Neural progenitor cell (in vitro differentiated cells): ENCODE measurements around the gene HYAL2. TPM values are rescaled to one million over a fixed set of nuclear protein-coding genes. Genes with fewer than 3 reads are reported as not detected.
A peak's percentile ranks its signal among the peaks of the same experiment; 100 is the strongest.

Experiments
- DNase-seq: peaks from one replicate; pipeline ENCODE4 v3.0.0-alpha.2; 2016; ENCODE audit warnings: low spot score
- H2AFZ ChIP-seq: fragments of 200-600 bp; sonication (generic); replicated peaks from 2 replicates; pipeline ENCODE4 v1.6.1; 2016; ENCODE audit warnings: antibody characterized with exemption
- H3F3A ChIP-seq: fragments of 200-600 bp; sonication (generic); 2 replicates; pipeline ENCODE4 v1.6.1; 2016; ENCODE audit warnings: antibody characterized with exemption, low read depth
- H3K27ac ChIP-seq: fragments of 200-600 bp; sonication (generic); 2 replicates; pipeline ENCODE4 v1.5.1; 2016; ENCODE audit warnings: mild to moderate bottlenecking
- H3K27me3 ChIP-seq: fragments of 200-600 bp; sonication (generic); 2 replicates; pipeline ENCODE4 v1.6.1; 2016; ENCODE audit warnings: mild to moderate bottlenecking, moderate library complexity
- H3K36me3 ChIP-seq: fragments of 200-600 bp; sonication (generic); 2 replicates; pipeline ENCODE4 v1.5.1; 2016
- H3K4me1 ChIP-seq: fragments of 200-600 bp; sonication (generic); 2 replicates; pipeline ENCODE4 v1.6.1; 2016; ENCODE audit warnings: mixed run types
- H3K4me2 ChIP-seq: fragments of 200-600 bp; sonication (generic); 2 replicates; pipeline ENCODE4 v1.6.1; 2016
- H3K4me3 ChIP-seq: fragments of 200-600 bp; sonication (generic); 2 replicates; pipeline ENCODE4 v1.5.1; 2016
- H3K79me2 ChIP-seq: fragments of 200-600 bp; sonication (generic); 2 replicates; pipeline ENCODE4 v1.6.1; 2016; ENCODE audit warnings: low read depth
- H3K9ac ChIP-seq: fragments of 200-600 bp; sonication (generic); 2 replicates; pipeline ENCODE4 v1.6.1; 2016
- H3K9me3 ChIP-seq: fragments of 200-600 bp; sonication (generic); 2 replicates; pipeline ENCODE4 v1.5.1; 2016; ENCODE audit warnings: low read depth
- H4K20me1 ChIP-seq: fragments of 200-600 bp; sonication (generic); 2 replicates; pipeline ENCODE4 v1.6.1; 2016; ENCODE audit warnings: low read depth
- H3K27ac Mint-ChIP-seq: 3 replicates; pipeline ENCODE4 v1.8.0; 2021; ENCODE audit warnings: mixed read lengths
- H3K27me3 Mint-ChIP-seq: 2 replicates; pipeline ENCODE4 v1.8.0; 2022; ENCODE audit warnings: low read depth, mild to moderate bottlenecking, inconsistent platforms, moderate library complexity, mixed read lengths; ENCODE audit not compliant: insufficient read depth
- H3K36me3 Mint-ChIP-seq: 3 replicates; pipeline ENCODE4 v1.8.0; 2021; ENCODE audit warnings: mixed read lengths
- H3K4me1 Mint-ChIP-seq: 3 replicates; pipeline ENCODE4 v1.8.0; 2021; ENCODE audit warnings: mixed read lengths
- H3K4me3 Mint-ChIP-seq: 3 replicates; pipeline ENCODE4 v1.8.0; 2021; ENCODE audit warnings: mild to moderate bottlenecking, moderate library complexity, mixed read lengths
- H3K9me3 Mint-ChIP-seq: 3 replicates; pipeline ENCODE4 v1.8.0; 2020; ENCODE audit warnings: mixed read lengths
- EZH2 ChIP-seq: fragments of 200-600 bp; sonication (generic); IDR thresholded peaks from 2 replicates; pipeline ENCODE4 v1.6.1; 2017; ENCODE audit warnings: antibody characterized with exemption, mild to moderate bottlenecking, moderate library complexity
- EZH2phosphoT487 ChIP-seq: fragments of 200-600 bp; sonication (generic); IDR thresholded peaks from 2 replicates; pipeline ENCODE4 v1.6.1; 2017; ENCODE audit warnings: antibody characterized with exemption
- total RNA-seq: library from RNA; depleted of rRNA; stranded (reverse); fragments of >200 nt; gene quantifications from 2 replicates; pipeline ENCODE4 v1.2.3, GENCODE V29; 2015; ENCODE audit warnings: low replicate concordance
- TF ChIP-seq, protein P1 (sequence below): fragments of 200-600 bp; sonication (generic); IDR thresholded peaks from 2 replicates; pipeline ENCODE4 v1.5.1; 2017; ENCODE audit warnings: antibody characterized with exemption, mild to moderate bottlenecking

Gene HYAL2
- total RNA-seq, 1 donor from 2014 or later: 38.9 TPM

DNA sequence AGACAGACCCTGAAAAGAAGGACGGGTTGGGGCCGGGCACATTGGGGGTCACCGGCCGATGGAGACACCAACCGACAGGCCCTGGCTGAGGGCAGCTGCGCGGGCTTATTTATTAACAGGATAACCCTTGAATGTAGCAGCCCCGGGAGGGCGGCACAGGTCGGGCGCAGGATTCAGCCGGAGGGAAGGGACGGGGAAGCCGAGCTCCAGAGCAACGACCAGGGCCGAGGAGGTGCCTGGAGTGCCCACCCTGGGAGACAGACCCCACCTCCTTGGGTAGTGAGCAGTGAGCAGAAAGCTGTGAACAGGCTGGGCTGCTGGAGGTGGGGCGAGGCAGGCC, 45.8 kb downstream of the HYAL2 start:
- Mint-ChIP-seq H3K27ac (no peak overlapping the region), H3K27me3 (peaks cover 17% of the 10 kb centered on the region), H3K36me3 (no peaks in the 10 kb centered on the region), H3K9me3 (no peaks in the 10 kb centered on the region), H3K4me1 (peaks cover 27% of the 10 kb centered on the region), H3K4me3 (no peak overlapping the region)
- no peaks in the 10 kb centered on the region for H3K79me2 ChIP-seq
- H3K9ac ChIP-seq: no peak overlapping the region
- H3K4me3 ChIP-seq: no peak overlapping the region
- no peak overlapping the region for H2AFZ ChIP-seq
- no peaks in the 10 kb centered on the region for H3K9me3 ChIP-seq
- peaks cover 7% of the 10 kb centered on the region for H3F3A ChIP-seq
- H3K36me3 ChIP-seq: no peaks in the 10 kb centered on the region
- no peak for DNase-seq
- TF ChIP-seq, protein P1, sequence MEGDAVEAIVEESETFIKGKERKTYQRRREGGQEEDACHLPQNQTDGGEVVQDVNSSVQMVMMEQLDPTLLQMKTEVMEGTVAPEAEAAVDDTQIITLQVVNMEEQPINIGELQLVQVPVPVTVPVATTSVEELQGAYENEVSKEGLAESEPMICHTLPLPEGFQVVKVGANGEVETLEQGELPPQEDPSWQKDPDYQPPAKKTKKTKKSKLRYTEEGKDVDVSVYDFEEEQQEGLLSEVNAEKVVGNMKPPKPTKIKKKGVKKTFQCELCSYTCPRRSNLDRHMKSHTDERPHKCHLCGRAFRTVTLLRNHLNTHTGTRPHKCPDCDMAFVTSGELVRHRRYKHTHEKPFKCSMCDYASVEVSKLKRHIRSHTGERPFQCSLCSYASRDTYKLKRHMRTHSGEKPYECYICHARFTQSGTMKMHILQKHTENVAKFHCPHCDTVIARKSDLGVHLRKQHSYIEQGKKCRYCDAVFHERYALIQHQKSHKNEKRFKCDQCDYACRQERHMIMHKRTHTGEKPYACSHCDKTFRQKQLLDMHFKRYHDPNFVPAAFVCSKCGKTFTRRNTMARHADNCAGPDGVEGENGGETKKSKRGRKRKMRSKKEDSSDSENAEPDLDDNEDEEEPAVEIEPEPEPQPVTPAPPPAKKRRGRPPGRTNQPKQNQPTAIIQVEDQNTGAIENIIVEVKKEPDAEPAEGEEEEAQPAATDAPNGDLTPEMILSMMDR: no peak
- TF ChIP-seq EZH2phosphoT487 (no peak), EZH2 (no peak)
- no peaks in the 10 kb centered on the region for H4K20me1 ChIP-seq
- peaks cover 9% of the 10 kb centered on the region for H3K4me1 ChIP-seq
- no peak overlapping the region for H3K4me2 ChIP-seq
- H3K27me3 ChIP-seq: peaks cover 59% of the 10 kb centered on the region
- no peak overlapping the region for H3K27ac ChIP-seq

DNA sequence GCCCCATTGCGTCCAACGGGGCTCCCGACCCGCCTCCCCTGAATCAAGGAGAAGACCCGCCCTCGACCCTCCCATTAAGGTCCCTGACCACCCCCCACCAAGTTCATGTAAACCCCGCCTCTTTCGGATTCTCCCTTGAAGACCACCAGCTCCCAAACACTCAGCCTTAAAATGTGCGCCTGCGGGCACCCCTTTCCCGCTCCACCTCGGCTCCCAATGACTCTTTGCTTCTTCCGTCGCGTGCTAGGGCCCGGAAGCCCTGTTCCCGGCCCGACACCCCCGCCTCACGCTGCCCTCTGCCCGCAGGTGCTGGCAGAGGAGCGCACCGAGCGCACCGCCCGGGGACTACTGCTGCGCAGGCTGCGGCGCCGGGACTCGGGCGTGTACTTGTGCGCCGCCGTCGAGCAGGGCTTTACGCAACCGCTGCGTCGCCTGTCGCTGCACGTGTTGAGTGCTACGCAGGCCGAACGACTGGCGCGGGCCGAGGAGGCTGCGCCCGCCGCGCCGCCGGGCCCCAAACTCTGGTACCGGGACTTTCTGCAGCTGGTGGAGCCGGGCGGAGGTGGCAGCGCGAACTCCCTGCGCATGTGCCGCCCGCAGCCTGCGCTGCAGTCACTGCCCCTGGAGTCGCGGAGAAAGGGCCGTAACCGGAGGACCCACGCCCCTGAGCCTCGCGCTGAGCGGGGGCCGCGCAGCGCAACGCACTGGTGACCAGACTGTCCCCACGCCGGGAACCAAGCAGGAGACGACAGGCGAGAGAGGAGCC, 46.4 kb downstream of the HYAL2 start:
- Mint-ChIP-seq H3K9me3 (no peaks in the 10 kb centered on the region), H3K27me3 (peaks cover 17% of the 10 kb centered on the region), H3K27ac (no peak overlapping the region), H3K4me1 (peaks cover 33% of the 10 kb centered on the region), H3K4me3 (peak overlapping the region; percentile 73), H3K36me3 (no peaks in the 10 kb centered on the region)
- Histone ChIP-seq H3K36me3 (no peaks in the 10 kb centered on the region), H3K79me2 (no peaks in the 10 kb centered on the region), H3F3A (peaks cover 7% of the 10 kb centered on the region), H3K27ac (no peak overlapping the region), H4K20me1 (no peaks in the 10 kb centered on the region), H3K9ac (no peak overlapping the region), H3K4me1 (peaks cover 9% of the 10 kb centered on the region), H3K4me2 (peak overlapping the region; percentile 88), H3K9me3 (no peaks in the 10 kb centered on the region), H3K27me3 (peaks cover 59% of the 10 kb centered on the region), H3K4me3 (peak overlapping the region; percentile 48), H2AFZ (no peak overlapping the region)
- peak; percentile 66 for TF ChIP-seq EZH2
- TF ChIP-seq EZH2phosphoT487: no peak
- DNase-seq: peak; percentile 49

DNA sequence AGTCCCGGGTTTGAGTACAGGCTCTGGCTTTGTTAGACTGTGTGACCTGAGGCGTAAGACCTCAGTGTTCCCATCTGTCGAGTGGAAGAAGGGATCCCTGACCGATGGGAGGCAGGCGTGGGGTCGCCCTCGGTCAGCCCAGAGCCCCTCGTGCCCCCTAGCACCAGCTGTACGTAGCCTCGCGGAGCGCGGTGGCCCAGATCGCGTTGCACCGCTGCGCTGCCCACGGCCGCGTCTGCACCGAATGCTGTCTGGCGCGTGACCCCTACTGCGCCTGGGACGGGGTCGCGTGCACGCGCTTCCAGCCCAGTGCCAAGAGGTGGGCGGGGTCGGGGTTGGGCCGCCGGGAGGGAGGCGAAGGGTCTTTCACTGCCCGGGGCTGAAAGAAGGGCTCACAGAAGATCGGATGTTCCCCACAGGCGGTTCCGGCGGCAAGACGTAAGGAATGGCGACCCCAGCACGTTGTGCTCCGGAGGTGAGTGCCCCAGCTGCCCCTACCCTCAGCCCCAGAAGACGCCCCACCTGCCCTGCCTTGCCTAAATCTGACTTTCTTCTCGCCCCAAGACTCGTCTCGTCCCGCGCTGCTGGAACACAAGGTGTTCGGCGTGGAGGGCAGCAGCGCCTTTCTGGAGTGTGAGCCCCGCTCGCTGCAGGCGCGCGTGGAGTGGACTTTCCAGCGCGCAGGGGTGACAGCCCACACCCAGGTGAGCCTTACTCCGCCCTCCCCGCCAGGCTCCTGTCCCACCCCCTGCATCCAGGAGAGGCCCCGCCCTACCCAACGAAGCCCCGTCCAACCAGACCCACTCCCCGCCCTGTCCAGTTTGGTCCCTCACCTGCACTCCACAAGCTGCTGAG, 47.2 kb downstream of the HYAL2 start:
- H3K9ac ChIP-seq: no peak overlapping the region

More for the DNA sequence above, 47.2 kb downstream of the HYAL2 start:
- Histone ChIP-seq H3K4me2 (peak overlapping the region; percentile 88), H3F3A (peaks cover 7% of the 10 kb centered on the region), H3K4me1 (peaks cover 9% of the 10 kb centered on the region), H3K36me3 (no peaks in the 10 kb centered on the region), H3K4me3 (peak overlapping the region; percentile 48), H4K20me1 (no peaks in the 10 kb centered on the region), H3K79me2 (no peaks in the 10 kb centered on the region), H3K27ac (no peak overlapping the region), H2AFZ (peak overlapping the region; percentile 36), H3K27me3 (peaks cover 59% of the 10 kb centered on the region), H3K9me3 (no peaks in the 10 kb centered on the region)
- TF ChIP-seq EZH2: peak; percentile 71
- TF ChIP-seq, protein P1: no peak
- TF ChIP-seq EZH2phosphoT487: peak; percentile 54
- Mint-ChIP-seq H3K27ac (peak overlapping the region; percentile 69), H3K27me3 (peaks cover 17% of the 10 kb centered on the region), H3K4me3 (peak overlapping the region; percentile 73), H3K4me1 (peaks cover 34% of the 10 kb centered on the region), H3K9me3 (no peaks in the 10 kb centered on the region), H3K36me3 (no peaks in the 10 kb centered on the region)
- DNase-seq: peak; percentile 80
